CD8-positive, alpha-beta memory T cell (primary cell): Measurements from ENCODE around the gene KCTD11. TPM values are rescaled to one million over a fixed set of nuclear protein-coding genes. Genes with fewer than 3 reads are reported as not detected.
A peak's percentile ranks its signal among the peaks of the same experiment; 100 is the strongest.

ENCODE experiments used
- CTCF ChIA-PET: fragments of 350-600 bp; sonication (Branson Sonifier 250); formaldehyde crosslinking; loops from one replicate; lab custom pipeline; 2021; ENCODE audit warnings: antibody characterized with exemption; lab: Charles Lee
- POLR2A ChIA-PET: fragments of 350-600 bp; sonication (Branson Sonifier 250); formaldehyde crosslinking; loops from one replicate; lab custom pipeline; 2021; ENCODE audit warnings: antibody characterized with exemption; lab: Charles Lee
- DNase-seq, 5 donors: peaks; one replicate each; pipeline versions ENCODE4 v3.0.0 to v3.0.0-alpha.2; 2020 to 2022; ENCODE audit warnings: mixed read lengths in 1 of 5
- H3K27ac ChIP-seq: one replicate; pipeline ENCODE4 v1.7.0; 2013; ENCODE audit warnings: low read depth, mild to moderate bottlenecking, low read length, moderate library complexity
- H3K27me3 ChIP-seq: 2 replicates; pipeline ENCODE4 v1.7.0; 2013; ENCODE audit warnings: low read length, mild to moderate bottlenecking; ENCODE audit not compliant: insufficient read depth, poor library complexity, severe bottlenecking
- H3K36me3 ChIP-seq: 2 replicates; pipeline ENCODE4 v1.7.0; 2013; ENCODE audit warnings: mild to moderate bottlenecking, low read length, moderate library complexity; ENCODE audit not compliant: insufficient read depth
- H3K4me1 ChIP-seq: 2 replicates; pipeline ENCODE4 v1.7.0; 2013; ENCODE audit warnings: mild to moderate bottlenecking, low read length, moderate library complexity; ENCODE audit not compliant: insufficient read depth
- H3K4me3 ChIP-seq: 2 replicates; pipeline ENCODE4 v1.7.0; 2013; ENCODE audit warnings: mild to moderate bottlenecking, low read length
- H3K9me3 ChIP-seq: 2 replicates; pipeline ENCODE4 v1.7.0; 2013; ENCODE audit warnings: mild to moderate bottlenecking, low read length
- H3K27ac Mint-ChIP-seq, 8 donors: one replicate each; pipeline ENCODE4 v1.8.0; 2020 to 2021; ENCODE audit warnings: mixed read lengths in 8 of 8, mild to moderate bottlenecking in 6 of 8, inconsistent platforms in 3 of 8, moderate library complexity in 3 of 8
- H3K27me3 Mint-ChIP-seq, 2 donors: one replicate each; pipeline ENCODE4 v1.8.0; 2020 to 2021; ENCODE audit warnings: mixed read lengths in 2 of 2, mild to moderate bottlenecking in 1 of 2, moderate library complexity in 1 of 2
- H3K36me3 Mint-ChIP-seq, 3 donors: one replicate each; pipeline ENCODE4 v1.8.0; 2020 to 2021; ENCODE audit warnings: mixed read lengths in 3 of 3, inconsistent platforms in 1 of 3, mild to moderate bottlenecking in 1 of 3
- H3K4me1 Mint-ChIP-seq, 3 donors: one replicate each; pipeline ENCODE4 v1.8.0; 2020 to 2021; ENCODE audit warnings: mixed read lengths in 3 of 3, inconsistent platforms in 1 of 3, mild to moderate bottlenecking in 1 of 3
- H3K4me3 Mint-ChIP-seq, 7 donors: one replicate each; pipeline ENCODE4 v1.8.0; 2020 to 2021; ENCODE audit warnings: mixed read lengths in 7 of 7, mild to moderate bottlenecking in 6 of 7, moderate library complexity in 4 of 7, inconsistent platforms in 2 of 7
- H3K9me3 Mint-ChIP-seq, 5 donors: one replicate each; pipeline ENCODE4 v1.8.0; 2020 to 2022; ENCODE audit warnings: mixed read lengths in 5 of 5, mild to moderate bottlenecking in 3 of 5, moderate library complexity in 2 of 5, inconsistent platforms in 1 of 5
- polyA plus RNA-seq: library from polyadenylated mRNA; unstranded; fragments of 300-500 nt; fragmentation: Illumina TruSeq; gene quantifications from one replicate; pipeline ENCODE4 v1.2.3, GENCODE V29; 2021
- total RNA-seq, 2 experiments: library from RNA; stranded (reverse); gene quantifications; one replicate each; pipeline ENCODE4 v1.2.3, GENCODE V29; 2021

Gene KCTD11
- total and polyA plus RNA-seq, 3 experiments from 2014 or later: 1.9 to 5.1 (median 4.6) TPM

DNA sequence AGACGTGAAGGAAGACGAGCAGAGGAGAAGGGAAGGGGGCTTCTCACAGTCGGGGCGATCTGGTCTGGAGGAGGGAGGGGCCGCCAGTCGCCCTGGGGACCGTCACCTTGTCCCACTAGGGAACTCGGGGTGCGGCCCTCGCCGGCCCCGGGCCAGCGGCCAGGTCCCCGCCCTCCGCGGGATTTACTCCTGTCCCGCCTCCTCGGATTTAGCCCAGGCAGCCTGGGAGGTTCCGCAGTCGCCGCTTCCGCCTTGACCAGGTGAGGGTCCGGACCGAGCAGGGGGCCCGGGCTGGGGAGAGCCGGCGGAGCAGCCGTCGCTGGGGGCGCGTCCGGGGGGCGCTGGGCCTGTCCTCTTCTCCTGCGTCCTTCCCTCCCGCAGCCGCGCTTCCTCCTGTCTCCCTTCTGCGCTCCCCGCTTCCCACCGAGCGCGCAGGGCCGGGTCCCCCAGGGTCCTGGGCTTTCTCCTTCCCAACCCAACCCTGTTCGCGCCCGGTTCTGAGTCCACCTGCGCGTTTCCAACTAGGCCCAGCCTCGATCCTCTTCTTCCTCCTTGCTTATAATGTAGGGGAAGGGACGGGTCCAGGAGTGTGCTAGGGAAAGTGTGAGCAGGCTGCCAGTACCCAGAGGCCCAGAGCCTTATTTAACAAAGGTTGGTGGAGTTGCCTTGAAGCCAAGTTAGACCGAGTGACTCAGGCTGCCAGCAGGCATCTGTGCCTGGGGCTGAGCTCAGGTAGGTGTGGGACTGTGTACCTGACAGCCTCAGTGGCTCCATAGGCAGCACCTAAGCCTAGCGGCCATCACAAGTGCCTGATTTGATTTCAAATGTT, 29.1 kb downstream of the KCTD11 start, which contains the start of gene TNK1:
Gene TNK1, plus strand, starts transcription at position 235 of the 829 bp plus-strand sequence. CDS start 1,838 bp downstream, outside the sequence.
- H3K9me3 Mint-ChIP-seq: peaks cover 0 to 5% (median 2%) of the 10 kb centered on the region in 5 donors
- peak within 1 kb of the TSS in 2 of 8 donors; percentile 20 to 33 for H3K27ac Mint-ChIP-seq
- peaks cover 25 to 46% of the 10 kb centered on the region in 2 donors for H3K27me3 Mint-ChIP-seq
- Histone ChIP-seq H3K9me3 (no peaks in the 10 kb centered on the region), H3K27ac (peak within 1 kb of the TSS; percentile 9), H3K4me1 (peaks cover 13% of the 10 kb centered on the region), H3K36me3 (no peaks in the 10 kb centered on the region), H3K27me3 (peaks cover 16% of the 10 kb centered on the region), H3K4me3 (no peak within 1 kb of the TSS)
- CTCF ChIA-PET: no interaction called here
- peaks cover 0 to 6% (median 1%) of the 10 kb centered on the region in 3 donors for H3K36me3 Mint-ChIP-seq
- no peak for DNase-seq
- peak within 1 kb of the TSS in 2 of 7 donors; percentile 40 to 60 for H3K4me3 Mint-ChIP-seq
- H3K4me1 Mint-ChIP-seq: peaks cover 12 to 16% (median 15%) of the 10 kb centered on the region in 3 donors
- POLR2A ChIA-PET: interaction anchor here (0.5 kb wide), 1 partner anchor 235 kb away, joined by 3 read pairs; no protein-coding TSS in a partner anchor

DNA sequence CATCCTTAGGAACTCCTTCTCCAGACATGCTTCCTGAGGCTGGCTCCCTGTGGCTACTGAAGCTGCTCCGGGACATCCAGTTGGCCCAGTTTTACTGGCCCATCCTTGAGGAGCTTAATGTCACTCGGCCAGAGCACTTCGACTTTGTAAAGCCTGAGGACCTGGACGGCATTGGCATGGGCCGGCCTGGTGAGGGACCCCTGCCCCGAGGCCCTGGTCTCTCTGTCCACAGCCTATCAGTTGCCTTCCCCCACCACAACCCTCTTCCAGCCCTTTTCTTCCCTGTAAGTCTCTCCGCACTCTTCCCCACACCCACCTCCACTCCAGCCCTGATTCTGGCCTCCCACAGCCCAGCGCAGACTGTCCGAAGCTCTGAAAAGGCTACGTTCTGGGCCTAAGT, 30.9 kb downstream of the KCTD11 start:
- POLR2A ChIA-PET: interaction anchor here (0.6 to 1.9 kb wide), 5 partner anchors 11 to 290 kb away, joined by 3 to 9 read pairs (median 4); partner anchors contain the start of genes PLSCR3 and TMEM102
- no peaks in the 10 kb centered on the region for H3K9me3 ChIP-seq
- peaks cover 12 to 16% (median 15%) of the 10 kb centered on the region in 3 donors for H3K4me1 Mint-ChIP-seq
- H3K9me3 Mint-ChIP-seq: peaks cover 0 to 5% (median 2%) of the 10 kb centered on the region in 5 donors
- H3K4me3 Mint-ChIP-seq: peak overlapping the region in 6 of 7 donors; percentile 3 to 87 (median 47)
- peaks cover 13% of the 10 kb centered on the region for H3K4me1 ChIP-seq
- DNase-seq: no peak
- H3K36me3 Mint-ChIP-seq: peaks cover 0 to 11% (median 6%) of the 10 kb centered on the region in 3 donors
- H3K27ac ChIP-seq: no peak overlapping the region
- no peaks in the 10 kb centered on the region for H3K36me3 ChIP-seq
- CTCF ChIA-PET: interaction anchor here (1.2 to 2.0 kb wide), 2 partner anchors 15 to 61 kb away, joined by 3 to 5 read pairs; no protein-coding TSS in a partner anchor
- H3K27me3 ChIP-seq: peaks cover 16% of the 10 kb centered on the region
- peak overlapping the region in 2 of 8 donors; percentile 9 to 43 for H3K27ac Mint-ChIP-seq
- no peak overlapping the region for H3K4me3 ChIP-seq
- peaks cover 20 to 33% of the 10 kb centered on the region in 2 donors for H3K27me3 Mint-ChIP-seq

DNA sequence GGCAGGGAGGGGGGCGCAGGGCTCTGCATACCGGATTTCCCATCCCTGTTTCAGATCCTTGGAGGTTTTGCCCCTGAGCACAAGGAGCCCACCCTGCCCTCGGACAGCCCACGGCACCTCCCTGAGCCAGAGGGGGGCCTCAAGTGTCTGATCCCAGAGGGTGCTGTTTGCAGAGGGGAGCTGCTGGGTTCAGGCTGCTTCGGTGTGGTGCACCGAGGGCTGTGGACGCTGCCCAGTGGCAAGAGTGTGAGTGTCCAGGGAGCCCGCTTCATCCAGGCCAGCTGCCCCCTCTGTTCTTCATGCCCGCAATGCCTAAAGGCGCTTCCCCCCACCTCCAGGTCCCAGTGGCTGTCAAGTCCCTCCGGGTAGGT, 31.4 kb downstream of the KCTD11 start:
- H3K27me3 ChIP-seq: peaks cover 16% of the 10 kb centered on the region
- peak overlapping the region in 5 of 8 donors; percentile 6 to 72 (median 57) for H3K27ac Mint-ChIP-seq
- peaks cover 18 to 33% of the 10 kb centered on the region in 2 donors for H3K27me3 Mint-ChIP-seq
- peaks cover 0 to 5% (median 2%) of the 10 kb centered on the region in 5 donors for H3K9me3 Mint-ChIP-seq
- DNase-seq: no peak
- peak overlapping the region in 6 of 7 donors; percentile 39 to 88 (median 82) for H3K4me3 Mint-ChIP-seq
- peak overlapping the region; percentile 79 for H3K27ac ChIP-seq
- ChIA-PET CTCF (interaction anchor here (1.2 to 2.1 kb wide), 6 partner anchors 15 to 60 kb away, joined by 3 to 15 read pairs (median 4); partner anchors contain the start of gene TMEM102), POLR2A (interaction anchor here (0.7 to 1.9 kb wide), 8 partner anchors 8 to 101 kb away, joined by 3 to 9 read pairs (median 4); partner anchors contain the start of genes POLR2A and TMEM102)
- peak overlapping the region; percentile 83 for H3K4me3 ChIP-seq
- H3K36me3 ChIP-seq: no peaks in the 10 kb centered on the region
- peaks cover 13% of the 10 kb centered on the region for H3K4me1 ChIP-seq
- no peaks in the 10 kb centered on the region for H3K9me3 ChIP-seq
- peaks cover 12 to 16% (median 15%) of the 10 kb centered on the region in 3 donors for H3K4me1 Mint-ChIP-seq
- peaks cover 0 to 14% (median 6%) of the 10 kb centered on the region in 3 donors for H3K36me3 Mint-ChIP-seq

DNA sequence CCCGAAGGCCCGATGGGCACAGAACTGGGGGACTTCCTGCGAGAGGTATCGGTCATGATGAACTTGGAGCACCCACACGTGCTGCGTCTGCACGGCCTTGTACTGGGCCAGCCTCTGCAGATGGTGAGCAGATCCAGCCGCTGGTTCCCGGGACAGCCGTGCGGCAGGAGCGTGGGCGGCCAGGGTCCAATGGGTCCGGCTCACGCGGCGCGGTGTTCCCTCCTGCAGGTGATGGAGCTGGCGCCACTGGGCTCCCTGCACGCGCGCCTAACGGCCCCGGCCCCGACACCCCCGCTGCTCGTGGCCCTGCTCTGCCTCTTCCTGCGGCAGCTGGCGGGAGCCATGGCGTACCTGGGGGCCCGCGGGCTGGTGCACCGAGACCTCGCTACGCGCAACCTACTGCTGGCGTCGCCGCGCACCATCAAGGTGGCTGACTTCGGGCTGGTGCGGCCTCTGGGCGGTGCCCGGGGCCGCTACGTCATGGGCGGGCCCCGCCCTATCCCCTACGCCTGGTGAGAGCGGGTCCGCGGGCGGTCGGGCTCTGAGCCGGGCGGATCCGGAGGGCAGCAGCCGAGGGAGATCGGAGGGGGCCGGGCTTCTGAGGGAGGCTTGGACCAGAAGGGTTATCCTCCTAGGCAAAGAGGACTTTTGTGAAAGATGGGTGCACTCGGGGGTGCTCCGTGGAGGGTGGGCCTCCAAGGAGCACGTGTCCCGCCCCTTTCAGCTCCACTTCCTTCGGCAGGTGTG, 32.0 kb downstream of the KCTD11 start:
- peak overlapping the region; percentile 78 to 92 (median 87) for H3K4me3 Mint-ChIP-seq

DNA sequence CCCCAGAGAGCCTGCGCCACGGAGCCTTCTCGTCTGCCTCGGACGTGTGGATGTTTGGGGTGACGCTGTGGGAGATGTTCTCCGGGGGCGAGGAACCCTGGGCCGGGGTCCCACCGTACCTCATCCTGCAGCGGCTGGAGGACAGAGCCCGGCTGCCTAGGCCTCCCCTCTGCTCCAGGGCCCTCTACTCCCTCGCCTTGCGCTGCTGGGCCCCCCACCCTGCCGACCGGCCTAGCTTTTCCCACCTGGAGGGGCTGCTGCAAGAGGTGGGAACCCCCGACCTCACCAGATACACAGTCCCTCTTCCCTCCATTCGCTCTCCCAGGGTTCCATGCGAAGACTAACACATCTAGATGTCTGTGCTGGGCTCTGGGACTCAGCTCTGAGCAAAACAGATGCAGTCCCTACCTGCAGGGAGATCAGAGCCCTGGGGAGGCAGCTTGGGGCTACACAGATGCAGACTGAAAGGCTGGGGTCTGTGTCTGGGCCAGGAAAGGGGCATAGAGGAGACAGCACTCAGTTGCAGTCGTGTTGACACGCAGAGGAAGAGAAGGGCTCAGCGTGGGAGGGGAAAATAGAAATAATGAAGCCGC, 32.6 kb downstream of the KCTD11 start:
- peaks cover 4% of the 10 kb centered on the region for H3K36me3 ChIP-seq
- H3K27ac Mint-ChIP-seq: peak overlapping the region; percentile 85 to 97 (median 92)

More for the DNA sequence above, 32.0 kb downstream of the KCTD11 start:
- Mint-ChIP-seq H3K27ac (peak overlapping the region; percentile 85 to 97 (median 92)), H3K36me3 (peaks cover 0 to 19% (median 6%) of the 10 kb centered on the region in 3 donors), H3K4me1 (peaks cover 12 to 16% (median 15%) of the 10 kb centered on the region in 3 donors), H3K9me3 (peaks cover 0 to 5% (median 2%) of the 10 kb centered on the region in 5 donors), H3K27me3 (peaks cover 18 to 33% of the 10 kb centered on the region in 2 donors)
- H3K36me3 ChIP-seq: no peaks in the 10 kb centered on the region
- H3K27ac ChIP-seq: peak overlapping the region; percentile 79
- DNase-seq: peak; percentile 72 to 88 (median 80)
- peak overlapping the region; percentile 83 for H3K4me3 ChIP-seq
- H3K4me1 ChIP-seq: peaks cover 13% of the 10 kb centered on the region
- H3K27me3 ChIP-seq: peaks cover 16% of the 10 kb centered on the region
- ChIA-PET POLR2A (interaction anchor here (0.7 to 1.9 kb wide), 15 partner anchors 9 to 100 kb away, joined by 3 to 16 read pairs (median 3); partner anchors contain the start of genes ACAP1, PLSCR3, POLR2A and TMEM102), CTCF (interaction anchor here (0.9 to 2.1 kb wide), 8 partner anchors 10 to 177 kb away, joined by 3 to 15 read pairs (median 4); partner anchors contain the start of genes PLSCR3 and TMEM102)
- no peaks in the 10 kb centered on the region for H3K9me3 ChIP-seq

DNA sequence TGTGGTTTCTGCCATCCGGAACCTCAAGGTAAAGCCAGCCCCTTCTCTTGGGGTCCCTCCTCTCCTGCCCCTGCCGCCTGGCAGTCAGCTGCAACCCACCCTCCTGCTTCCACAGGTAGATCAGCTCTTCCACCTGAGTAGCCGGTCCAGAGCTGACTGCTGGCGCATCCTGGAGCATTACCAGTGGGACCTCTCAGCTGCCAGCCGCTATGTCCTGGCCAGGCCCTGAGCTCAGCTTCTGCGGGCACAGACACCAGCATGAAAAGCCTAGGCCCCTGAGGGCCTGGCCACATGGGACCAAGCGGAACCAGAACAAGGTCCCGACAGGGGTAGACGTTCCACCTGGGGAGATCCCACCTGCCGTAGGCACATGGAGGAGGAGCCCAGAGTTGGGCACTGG, 36.9 kb downstream of the KCTD11 start:
- CTCF ChIA-PET: interaction anchor here (0.8 to 1.4 kb wide), 3 partner anchors 15 to 48 kb away, joined by 3 to 4 read pairs (median 3); partner anchors contain the start of gene TMEM256
- Histone ChIP-seq H3K27ac (no peak overlapping the region), H3K4me1 (peaks cover 35% of the 10 kb centered on the region), H3K27me3 (no peaks in the 10 kb centered on the region), H3K36me3 (peaks cover 32% of the 10 kb centered on the region), H3K9me3 (no peaks in the 10 kb centered on the region), H3K4me3 (no peak overlapping the region)
- H3K4me1 Mint-ChIP-seq: peaks cover 21 to 44% (median 28%) of the 10 kb centered on the region in 3 donors
- H3K4me3 Mint-ChIP-seq: peak overlapping the region in 1 of 7 donors; percentile 66
- peak overlapping the region in 2 of 8 donors; percentile 37 to 72 for H3K27ac Mint-ChIP-seq
- no peaks in the 10 kb centered on the region for H3K27me3 Mint-ChIP-seq
- peaks cover 0 to 60% (median 3%) of the 10 kb centered on the region in 3 donors for H3K36me3 Mint-ChIP-seq
- DNase-seq: no peak
- H3K9me3 Mint-ChIP-seq: no peaks in the 10 kb centered on the region
- POLR2A ChIA-PET: interaction anchor here (0.6 kb wide), 1 partner anchor 184 kb away, joined by 5 read pairs; no protein-coding TSS in a partner anchor

More for the DNA sequence above, 32.6 kb downstream of the KCTD11 start:
- H3K27ac ChIP-seq: peak overlapping the region; percentile 79
- peak overlapping the region; percentile 83 for H3K4me3 ChIP-seq
- peaks cover 12 to 16% (median 16%) of the 10 kb centered on the region in 3 donors for H3K4me1 Mint-ChIP-seq
- H3K27me3 Mint-ChIP-seq: peaks cover 16 to 26% of the 10 kb centered on the region in 2 donors
- no peaks in the 10 kb centered on the region for H3K9me3 Mint-ChIP-seq
- peaks cover 0 to 26% (median 0%) of the 10 kb centered on the region in 3 donors for H3K36me3 Mint-ChIP-seq
- CTCF ChIA-PET: interaction anchor here (0.9 to 2.1 kb wide), 8 partner anchors 9 to 176 kb away, joined by 3 to 15 read pairs (median 4); partner anchors contain the start of genes PLSCR3 and TMEM102
- H3K4me1 ChIP-seq: peaks cover 13% of the 10 kb centered on the region
- no peak for DNase-seq
- POLR2A ChIA-PET: interaction anchor here (0.5 to 1.9 kb wide), 14 partner anchors 9 to 100 kb away, joined by 3 to 16 read pairs (median 4); partner anchors contain the start of genes ACAP1, PLSCR3, POLR2A and TMEM102
- no peaks in the 10 kb centered on the region for H3K9me3 ChIP-seq
- H3K4me3 Mint-ChIP-seq: peak overlapping the region; percentile 78 to 92 (median 87)
- peaks cover 16% of the 10 kb centered on the region for H3K27me3 ChIP-seq
